ENCODE results near the gene NFKBIA. TPM values are rescaled to one million over a fixed set of nuclear protein-coding genes. Genes with fewer than 3 reads are reported as not detected.
"Not testable (repeated sequence)": the region's sequence is repeated elsewhere in the genome, so short reads cannot be mapped to it uniquely, and the experiment has no call there.

The NFKBIA gene
- total RNA-seq, 1 donor from 2014 or later, result 30.3 TPM

GRCh38 chr14:35365130-35366055 lies 39.2 kb downstream of the NFKBIA start:
- no peak overlapping the region for H3K4me3 Mint-ChIP-seq
- no peak for TF ChIP-seq CTCF (conservative IDR thresholded peaks at IDR 0.05)
- H3K27me3 Mint-ChIP-seq (ENCODE audit: low read depth), result no peaks in the 10 kb centered on the region
- peak overlapping the region; percentile 67 for H3K27ac Mint-ChIP-seq (ENCODE audit: unreplicated experiment)
- no peaks in the 10 kb centered on the region for H3K36me3 Mint-ChIP-seq (ENCODE audit: low read depth)
- H3K4me1 Mint-ChIP-seq, result peaks cover 30% of the 10 kb centered on the region
- DNase-seq (ENCODE audit: low read depth, low spot score), result no peak
- no peaks in the 10 kb centered on the region for H3K9me3 Mint-ChIP-seq

GRCh38 chr14:35362911-35363374 lies 41.6 kb downstream of the NFKBIA start:
- peaks cover 18% of the 10 kb centered on the region for H3K4me1 Mint-ChIP-seq
- H3K4me3 Mint-ChIP-seq, result no peak overlapping the region
- H3K36me3 Mint-ChIP-seq (ENCODE audit: low read depth), result no peaks in the 10 kb centered on the region
- no peak for DNase-seq (ENCODE audit: low read depth, low spot score)
- H3K27ac Mint-ChIP-seq (ENCODE audit: unreplicated experiment), result no peak overlapping the region
- no peaks in the 10 kb centered on the region for H3K27me3 Mint-ChIP-seq (ENCODE audit: low read depth)
- no peak for TF ChIP-seq CTCF (conservative IDR thresholded peaks at IDR 0.05)
- no peaks in the 10 kb centered on the region for H3K9me3 Mint-ChIP-seq

GRCh38 chr14:35362450-35362849 lies 42.1 kb downstream of the NFKBIA start:
- peaks cover 14% of the 10 kb centered on the region for H3K4me1 Mint-ChIP-seq
- H3K36me3 Mint-ChIP-seq (ENCODE audit: low read depth), result no peaks in the 10 kb centered on the region
- H3K9me3 Mint-ChIP-seq, result no peaks in the 10 kb centered on the region
- no peak overlapping the region for H3K4me3 Mint-ChIP-seq
- no peak overlapping the region for H3K27ac Mint-ChIP-seq (ENCODE audit: unreplicated experiment)
- no peaks in the 10 kb centered on the region for H3K27me3 Mint-ChIP-seq (ENCODE audit: low read depth)
- no peak for DNase-seq (ENCODE audit: low read depth, low spot score)
- no peak for TF ChIP-seq CTCF (conservative IDR thresholded peaks at IDR 0.05)

GRCh38 chr14:35361141-35361480 lies 43.4 kb downstream of the NFKBIA start:
- H3K36me3 Mint-ChIP-seq (ENCODE audit: low read depth), result no peaks in the 10 kb centered on the region
- no peak for DNase-seq (ENCODE audit: low read depth, low spot score)
- no peak overlapping the region for H3K4me3 Mint-ChIP-seq
- peaks cover 10% of the 10 kb centered on the region for H3K4me1 Mint-ChIP-seq
- H3K27ac Mint-ChIP-seq (ENCODE audit: unreplicated experiment), result no peak overlapping the region
- TF ChIP-seq CTCF (conservative IDR thresholded peaks at IDR 0.05), result no peak
- H3K9me3 Mint-ChIP-seq, result no peaks in the 10 kb centered on the region
- no peaks in the 10 kb centered on the region for H3K27me3 Mint-ChIP-seq (ENCODE audit: low read depth)

- not testable (repeated sequence) for H3K4me3 Mint-ChIP-seq; H3K27ac Mint-ChIP-seq (ENCODE audit: unreplicated experiment); H3K9me3 Mint-ChIP-seq; H3K36me3 Mint-ChIP-seq (ENCODE audit: low read depth); H3K4me1 Mint-ChIP-seq; H3K27me3 Mint-ChIP-seq (ENCODE audit: low read depth); DNase-seq (ENCODE audit: low read depth, low spot score)
These were observed 44.9 kb downstream of the NFKBIA start for GRCh38 chr14:35359655-35360054.
